Choroid plexus epithelial cell (primary cell): ENCODE measurements around the gene TMEM190.
A peak's percentile ranks its signal among the peaks of the same experiment; 100 is the strongest.
"Not testable (repeated sequence)": the region's sequence is repeated elsewhere in the genome, so short reads cannot be mapped to it uniquely, and the experiment has no call there.

Source experiments
- DNase-seq: peaks from one replicate; pipeline ENCODE4 v3.0.0-alpha.2; 2010; ENCODE audit warnings: low read depth
- H3K4me3 ChIP-seq: 2 replicates; pipeline ENCODE4 v1.5.1; 2011; ENCODE audit warnings: low read depth, mild to moderate bottlenecking, control low read depth, low read length, moderate library complexity
- TF ChIP-seq, protein P1 (sequence below): conservative IDR thresholded peaks from 2 replicates; pipeline ENCODE4 v1.5.1; 2011; ENCODE audit warnings: low read depth, mild to moderate bottlenecking, control low read depth, inconsistent platforms, low read length, moderate library complexity

Gene TMEM190

DNA sequence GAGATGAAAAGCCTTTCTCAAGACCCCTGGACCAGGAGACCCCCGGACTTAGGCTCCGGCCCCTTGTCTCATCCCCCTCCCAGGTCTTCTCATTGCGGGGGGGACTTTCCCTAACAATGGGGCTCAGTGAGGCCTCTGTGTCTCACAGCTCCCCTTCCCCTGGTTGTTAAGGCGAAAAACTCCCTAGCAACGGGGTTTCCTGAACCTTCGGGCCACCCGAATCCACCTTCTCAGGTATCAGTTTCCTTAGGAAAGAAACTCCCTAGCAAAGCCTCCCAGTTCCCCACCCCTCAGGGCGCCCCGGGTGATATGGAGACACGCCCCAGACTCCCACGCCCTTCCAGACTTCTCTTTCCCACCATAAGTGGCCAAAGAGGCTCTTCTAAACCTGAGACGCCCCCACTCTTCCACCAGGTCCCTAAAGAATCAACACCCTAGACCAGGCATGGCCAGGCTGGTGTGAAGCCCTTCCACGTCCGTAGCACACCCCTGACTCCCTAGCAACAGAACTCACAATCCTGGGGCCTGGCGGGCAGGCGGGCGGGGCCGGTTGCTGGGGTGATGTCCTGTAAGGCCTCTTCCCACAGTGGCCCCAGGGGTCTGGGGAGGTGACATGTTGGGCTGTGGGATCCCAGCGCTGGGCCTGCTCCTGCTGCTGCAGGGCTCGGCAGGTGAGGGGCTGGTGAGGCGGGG, at the start of gene TMEM190:
Gene TMEM190 (plus strand): TSS at position 586 of the 693 bp plus-strand sequence. CDS start 28 bp downstream, at position 614.
- DNase-seq: no peak
- TF ChIP-seq, protein P1, sequence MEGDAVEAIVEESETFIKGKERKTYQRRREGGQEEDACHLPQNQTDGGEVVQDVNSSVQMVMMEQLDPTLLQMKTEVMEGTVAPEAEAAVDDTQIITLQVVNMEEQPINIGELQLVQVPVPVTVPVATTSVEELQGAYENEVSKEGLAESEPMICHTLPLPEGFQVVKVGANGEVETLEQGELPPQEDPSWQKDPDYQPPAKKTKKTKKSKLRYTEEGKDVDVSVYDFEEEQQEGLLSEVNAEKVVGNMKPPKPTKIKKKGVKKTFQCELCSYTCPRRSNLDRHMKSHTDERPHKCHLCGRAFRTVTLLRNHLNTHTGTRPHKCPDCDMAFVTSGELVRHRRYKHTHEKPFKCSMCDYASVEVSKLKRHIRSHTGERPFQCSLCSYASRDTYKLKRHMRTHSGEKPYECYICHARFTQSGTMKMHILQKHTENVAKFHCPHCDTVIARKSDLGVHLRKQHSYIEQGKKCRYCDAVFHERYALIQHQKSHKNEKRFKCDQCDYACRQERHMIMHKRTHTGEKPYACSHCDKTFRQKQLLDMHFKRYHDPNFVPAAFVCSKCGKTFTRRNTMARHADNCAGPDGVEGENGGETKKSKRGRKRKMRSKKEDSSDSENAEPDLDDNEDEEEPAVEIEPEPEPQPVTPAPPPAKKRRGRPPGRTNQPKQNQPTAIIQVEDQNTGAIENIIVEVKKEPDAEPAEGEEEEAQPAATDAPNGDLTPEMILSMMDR: no peak
- H3K4me3 ChIP-seq: no peak within 1 kb of the TSS

DNA sequence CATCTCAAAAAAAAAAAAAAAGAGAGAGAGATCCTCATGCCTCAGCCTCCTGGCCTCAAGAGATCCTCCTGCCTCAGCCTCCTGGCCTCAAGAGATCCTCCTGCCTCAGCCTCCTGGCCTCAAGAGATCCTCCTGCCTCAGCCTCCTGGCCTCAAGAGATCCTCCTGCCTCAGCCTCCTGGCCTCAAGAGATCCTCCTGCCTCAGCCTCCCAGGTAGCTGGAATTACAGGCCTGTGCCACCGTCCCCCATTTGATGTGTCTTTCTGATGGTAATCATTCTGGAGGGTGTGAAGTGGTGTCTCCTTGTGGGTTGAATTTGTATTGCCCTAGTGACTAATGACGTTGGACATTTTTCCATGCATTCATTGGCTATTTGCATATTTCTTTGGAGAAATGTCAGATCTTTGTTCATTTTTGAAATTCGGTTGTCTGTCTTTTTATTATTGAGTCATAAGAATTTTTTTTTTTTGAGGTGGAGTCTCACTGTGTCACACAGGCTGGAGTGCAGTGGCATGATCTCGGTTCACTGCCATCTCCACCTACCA, 47.8 kb upstream of the TMEM190 start:
- not testable (repeated sequence) for DNase-seq, H3K4me3 ChIP-seq

DNA sequence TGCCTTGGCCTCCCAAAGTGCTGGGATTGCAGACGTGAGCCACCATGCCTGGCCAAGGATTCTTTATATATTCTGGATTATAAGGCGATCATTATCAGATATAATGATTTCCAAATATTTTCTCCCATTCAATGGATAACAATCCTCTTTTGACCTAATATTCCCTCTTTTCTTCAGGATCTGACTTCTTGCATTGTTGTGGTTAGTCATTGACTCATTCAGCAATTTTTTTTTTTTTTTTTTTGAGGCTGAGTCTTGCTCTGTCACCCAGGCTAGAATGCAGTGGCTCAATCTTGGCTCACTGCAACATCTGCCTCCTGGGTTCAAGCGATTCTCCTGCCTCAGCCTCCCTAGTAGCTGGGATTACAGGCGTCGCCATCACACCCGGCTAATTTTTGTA, 46.8 kb upstream of the TMEM190 start:
- H3K4me3 ChIP-seq, DNase-seq: not testable (repeated sequence)

DNA sequence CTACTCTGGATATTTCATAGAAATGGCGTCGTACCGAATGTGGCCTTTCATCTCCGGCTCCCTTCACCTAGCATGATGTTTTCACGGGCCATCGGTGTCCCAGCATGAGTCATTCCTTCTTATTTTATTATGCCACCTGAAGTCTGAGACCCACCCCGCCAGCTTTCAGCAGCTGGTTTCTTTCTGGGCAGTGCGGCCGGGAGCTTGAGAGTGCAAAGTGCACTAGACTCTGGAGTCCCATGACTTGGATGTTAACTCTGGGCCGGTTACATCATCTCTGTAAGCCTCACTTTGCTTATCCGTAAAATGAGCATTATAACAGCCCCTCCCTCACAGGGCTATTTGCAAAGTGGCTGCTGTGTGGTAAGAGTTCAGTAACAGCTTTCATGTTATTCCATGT, 42.8 kb upstream of the TMEM190 start:
- H3K4me3 ChIP-seq: no peak overlapping the region
- TF ChIP-seq, protein P1: no peak
- DNase-seq: no peak

DNA sequence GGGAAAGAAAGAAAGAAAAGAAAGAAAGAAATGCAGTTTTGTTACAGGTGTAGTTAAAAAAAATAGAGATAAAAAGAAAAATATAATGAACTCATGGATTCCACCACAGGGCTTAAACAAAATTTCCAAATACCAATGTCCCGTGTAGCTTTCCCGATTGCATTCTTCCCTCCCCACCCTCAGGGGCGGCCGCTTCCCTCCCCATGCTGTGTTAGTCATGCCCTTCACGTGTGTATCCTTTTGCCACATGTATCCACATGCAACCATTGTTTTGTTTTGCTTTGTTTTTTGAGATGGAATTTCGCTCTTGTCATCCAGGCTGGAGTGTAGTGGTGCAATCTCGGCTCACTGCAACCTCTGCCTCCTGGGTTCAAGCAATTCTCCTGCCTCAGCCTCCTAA, 40.5 kb upstream of the TMEM190 start:
- DNase-seq: no peak
- no peak overlapping the region for H3K4me3 ChIP-seq
- TF ChIP-seq, protein P1: no peak

DNA sequence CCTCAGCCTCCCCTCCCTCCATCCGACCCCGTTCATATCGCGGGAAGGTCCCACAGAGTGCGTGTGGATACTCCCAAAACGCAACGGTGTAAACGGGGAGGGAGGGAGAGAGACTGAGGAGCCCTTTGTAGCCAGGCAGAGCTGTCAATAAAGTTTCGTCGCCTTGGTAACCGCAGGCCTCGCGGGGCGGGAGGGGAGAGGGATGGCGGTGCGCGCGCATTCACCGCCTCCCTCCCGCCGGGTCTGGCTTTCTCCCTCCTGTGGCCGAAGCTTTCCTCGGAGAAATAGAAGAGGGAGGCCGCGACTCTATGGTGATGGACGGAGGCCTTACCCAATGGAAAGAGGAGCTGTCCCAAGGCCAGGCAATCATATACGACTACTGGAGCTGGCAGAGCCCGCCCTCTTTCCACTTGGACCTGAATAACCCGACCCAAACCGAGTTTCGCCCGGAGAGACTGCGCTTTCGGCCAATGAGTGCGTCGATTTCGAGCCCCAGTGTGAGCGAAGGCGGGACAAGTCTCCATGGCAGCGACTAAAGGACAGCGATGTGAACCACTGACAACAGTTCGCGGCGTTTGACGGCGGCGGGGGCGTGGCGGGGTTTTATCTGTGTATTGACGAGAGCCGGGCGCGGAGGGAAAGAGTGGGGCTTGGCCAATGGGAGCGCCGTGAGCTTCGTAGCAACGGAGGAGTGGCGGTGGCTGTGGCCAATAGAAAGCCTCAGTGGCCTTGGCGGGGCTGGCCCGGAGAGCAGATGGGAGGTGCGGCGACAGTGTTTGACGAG, 37.3 kb upstream of the TMEM190 start, which contains the start of gene KMT5C:
Gene KMT5C (plus strand): TSS at position 772 of the 784 bp plus-strand sequence. CDS start 2,061 bp downstream, outside the sequence.
- peak; percentile 100 for DNase-seq
- TF ChIP-seq, protein P1: peak; percentile 50

DNA sequence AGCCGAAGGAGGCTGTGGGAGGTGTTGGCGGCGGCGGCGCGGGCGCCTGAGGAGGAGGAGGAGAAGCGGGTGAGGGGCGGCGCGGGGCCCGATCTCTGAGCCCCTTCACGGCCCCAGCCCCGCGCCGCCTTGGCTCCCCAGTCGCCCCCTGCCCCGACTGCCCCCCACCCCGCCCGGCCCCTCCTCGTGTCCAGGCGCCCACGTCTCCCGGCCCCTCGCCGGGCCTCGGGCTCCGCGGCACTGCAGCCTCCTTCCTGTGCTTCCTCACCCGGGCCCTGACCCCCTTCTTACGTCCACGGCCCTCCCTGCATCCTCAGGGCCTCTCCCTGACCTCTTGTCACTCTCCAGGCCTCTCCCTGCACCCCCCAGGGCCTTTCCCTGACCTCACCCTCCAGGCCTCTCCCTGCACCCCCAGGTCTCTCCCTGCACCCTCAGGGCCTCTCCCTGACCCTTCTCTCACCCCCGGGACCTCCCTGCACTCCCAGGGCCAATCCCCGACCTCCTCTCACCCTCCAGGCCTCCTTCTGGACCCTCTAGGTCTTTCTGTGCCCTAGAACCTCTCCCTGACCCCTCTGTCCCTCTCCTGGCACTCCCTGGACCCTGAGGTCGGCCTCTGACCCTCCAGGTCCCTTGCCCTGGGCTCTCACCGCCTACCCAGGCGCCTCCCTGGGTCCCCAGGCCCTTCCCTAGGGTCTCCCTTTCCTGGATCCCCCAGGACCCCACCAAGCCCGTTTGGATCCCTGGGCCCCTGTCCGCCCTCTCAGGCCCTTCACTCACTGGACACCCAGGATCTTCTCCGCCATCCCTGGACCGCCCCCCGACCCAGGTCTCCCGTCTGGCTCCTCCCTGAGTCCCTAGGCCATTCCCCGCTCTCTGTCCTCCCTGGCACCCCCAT, 36.5 kb upstream of the TMEM190 start:
- peak overlapping the region; percentile 74 for H3K4me3 ChIP-seq
- TF ChIP-seq, protein P1: no peak
- DNase-seq: no peak

More for the DNA sequence above, 37.3 kb upstream of the TMEM190 start, which contains the start of gene KMT5C:
- peak within 1 kb of the TSS; percentile 74 for H3K4me3 ChIP-seq
